ENCODE data around the gene CCDC61.

DNA sequence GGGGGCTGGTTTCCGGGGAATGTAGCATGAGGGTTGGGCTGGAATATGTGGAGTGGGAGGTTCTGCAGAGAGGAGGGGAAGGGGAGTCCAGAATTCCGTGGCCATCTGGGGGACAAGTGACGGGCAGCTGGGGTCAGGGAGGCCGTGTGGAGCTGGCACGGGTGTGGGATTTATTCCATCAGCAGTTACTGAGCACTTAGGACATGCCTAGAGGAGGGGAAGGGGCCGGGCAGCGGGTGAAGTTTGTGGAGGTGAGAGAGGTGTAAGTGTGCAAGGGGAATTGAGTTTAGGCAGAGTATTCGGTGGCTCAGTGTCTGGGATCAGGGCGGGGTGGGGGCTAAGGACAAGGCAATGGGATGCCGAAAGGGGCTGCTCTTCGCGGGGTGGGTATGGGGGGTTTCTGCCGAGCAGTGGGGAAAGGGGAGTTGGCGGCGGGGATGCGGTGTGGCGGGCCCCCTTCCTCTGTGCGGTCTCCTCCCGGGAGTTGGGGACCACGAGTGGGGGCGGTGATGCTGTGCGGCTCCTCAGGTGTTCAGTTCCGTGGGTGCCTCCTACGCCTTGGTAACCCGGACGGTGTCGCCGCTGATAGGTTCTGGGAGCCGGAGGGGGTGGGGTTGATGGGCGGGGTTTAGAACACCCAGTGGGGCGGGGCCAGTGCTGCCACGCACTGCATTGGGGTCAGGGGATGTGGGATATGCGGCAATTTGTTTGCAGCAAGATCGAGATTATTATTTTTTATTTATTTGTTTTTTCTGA, 5.4 kb downstream of the CCDC61 start:
- TF ChIP-seq, protein P1, sequence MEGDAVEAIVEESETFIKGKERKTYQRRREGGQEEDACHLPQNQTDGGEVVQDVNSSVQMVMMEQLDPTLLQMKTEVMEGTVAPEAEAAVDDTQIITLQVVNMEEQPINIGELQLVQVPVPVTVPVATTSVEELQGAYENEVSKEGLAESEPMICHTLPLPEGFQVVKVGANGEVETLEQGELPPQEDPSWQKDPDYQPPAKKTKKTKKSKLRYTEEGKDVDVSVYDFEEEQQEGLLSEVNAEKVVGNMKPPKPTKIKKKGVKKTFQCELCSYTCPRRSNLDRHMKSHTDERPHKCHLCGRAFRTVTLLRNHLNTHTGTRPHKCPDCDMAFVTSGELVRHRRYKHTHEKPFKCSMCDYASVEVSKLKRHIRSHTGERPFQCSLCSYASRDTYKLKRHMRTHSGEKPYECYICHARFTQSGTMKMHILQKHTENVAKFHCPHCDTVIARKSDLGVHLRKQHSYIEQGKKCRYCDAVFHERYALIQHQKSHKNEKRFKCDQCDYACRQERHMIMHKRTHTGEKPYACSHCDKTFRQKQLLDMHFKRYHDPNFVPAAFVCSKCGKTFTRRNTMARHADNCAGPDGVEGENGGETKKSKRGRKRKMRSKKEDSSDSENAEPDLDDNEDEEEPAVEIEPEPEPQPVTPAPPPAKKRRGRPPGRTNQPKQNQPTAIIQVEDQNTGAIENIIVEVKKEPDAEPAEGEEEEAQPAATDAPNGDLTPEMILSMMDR (IDR thresholded peaks at IDR 0.05), result no peak
- TF ChIP-seq ZFX (IDR thresholded peaks at IDR 0.05; ENCODE audit: borderline replicate concordance), result no peak
